Mesenchymal stem cell (in vitro differentiated cells and primary cell): ENCODE measurements around the gene ALPG.
A peak's percentile ranks its signal among the peaks of the same experiment; 100 is the strongest.

ENCODE experiments used
- DNase-seq: peaks from one replicate; pipeline ENCODE4 v3.0.0-alpha.2; 2013
- H2AFZ ChIP-seq: one replicate; pipeline ENCODE4 v1.6.1; 2013; ENCODE audit warnings: low read depth, mild to moderate bottlenecking, control low read depth, inconsistent platforms, low read length, moderate library complexity
- H2AK5ac ChIP-seq: 2 replicates; pipeline ENCODE4 v1.6.1; 2013; ENCODE audit warnings: low read length, moderate library complexity, mild to moderate bottlenecking, inconsistent platforms; ENCODE audit not compliant: severe bottlenecking
- H2BK120ac ChIP-seq: one replicate; pipeline ENCODE4 v1.6.1; 2013; ENCODE audit warnings: low read depth, mild to moderate bottlenecking, inconsistent platforms, low read length, moderate library complexity
- H2BK12ac ChIP-seq, 2 experiments: one replicate each; pipeline ENCODE4 v1.6.1; 2013; ENCODE audit warnings: inconsistent platforms in 2 of 2, low read length in 2 of 2, mild to moderate bottlenecking in 2 of 2, moderate library complexity in 2 of 2, control low read depth in 1 of 2
- H2BK15ac ChIP-seq: one replicate; pipeline ENCODE4 v1.6.1; 2013; ENCODE audit warnings: mild to moderate bottlenecking, low read depth, inconsistent platforms; ENCODE audit not compliant: poor library complexity, severe bottlenecking
- H2BK5ac ChIP-seq: 2 replicates; pipeline ENCODE4 v1.6.1; 2013; ENCODE audit warnings: low read depth, mild to moderate bottlenecking, low read length, control low read depth, inconsistent platforms; ENCODE audit not compliant: poor library complexity, severe bottlenecking
- H3K14ac ChIP-seq, 2 experiments: one replicate each; pipeline ENCODE4 v1.6.1; 2013; ENCODE audit warnings: inconsistent platforms in 2 of 2, low read length in 2 of 2, control low read depth in 1 of 2, mild to moderate bottlenecking in 1 of 2, moderate library complexity in 1 of 2
- H3K18ac ChIP-seq, 2 experiments: one replicate each; pipeline ENCODE4 v1.6.1; 2013; ENCODE audit warnings: inconsistent platforms in 2 of 2, low read length in 2 of 2, control low read depth in 1 of 2, low read depth in 1 of 2, mild to moderate bottlenecking in 1 of 2
- H3K23ac ChIP-seq, 2 experiments: one replicate each; pipeline ENCODE4 v1.6.1; 2013; ENCODE audit warnings: inconsistent platforms in 2 of 2, low read length in 2 of 2, mild to moderate bottlenecking in 2 of 2, moderate library complexity in 2 of 2, control low read depth in 1 of 2
- H3K27ac ChIP-seq: 2 replicates; pipeline ENCODE4 v1.5.1; 2013; ENCODE audit warnings: mild to moderate bottlenecking, moderate library complexity, low read length, control low read depth, inconsistent platforms; ENCODE audit not compliant: poor library complexity, severe bottlenecking
- H3K27me3 ChIP-seq, 2 experiments: 2 replicates each; pipeline versions ENCODE4 v1.6.1 to v1.7.0; 2013; ENCODE audit warnings: low read length in 2 of 2, mild to moderate bottlenecking in 2 of 2, moderate library complexity in 2 of 2, control low read depth in 1 of 2, inconsistent platforms in 1 of 2; ENCODE audit not compliant: control insufficient read depth in 1 of 2, insufficient read depth in 1 of 2
- H3K36me3 ChIP-seq, 2 experiments: 2 replicates each; pipeline versions ENCODE4 v1.6.1 to v1.7.0; 2013; ENCODE audit warnings: low read length in 2 of 2, control low read depth in 1 of 2, inconsistent platforms in 1 of 2, low read depth in 1 of 2, mild to moderate bottlenecking in 1 of 2; ENCODE audit not compliant: insufficient read depth in 2 of 2, control insufficient read depth in 1 of 2
- H3K4ac ChIP-seq, 2 experiments: one replicate each; pipeline ENCODE4 v1.6.1; 2013; ENCODE audit warnings: inconsistent platforms in 2 of 2, low read length in 2 of 2, mild to moderate bottlenecking in 2 of 2, moderate library complexity in 2 of 2, control low read depth in 1 of 2, low read depth in 1 of 2
- H3K4me1 ChIP-seq: 2 replicates; pipeline ENCODE4 v1.6.1; 2013; ENCODE audit warnings: low read depth, low read length, control low read depth; ENCODE audit not compliant: control insufficient read depth, insufficient read depth
- H3K4me2 ChIP-seq: 2 replicates; pipeline ENCODE4 v1.6.1; 2013; ENCODE audit warnings: low read length, mild to moderate bottlenecking, inconsistent platforms; ENCODE audit not compliant: poor library complexity, severe bottlenecking
- H3K4me3 ChIP-seq, 2 experiments: 2 replicates each; pipeline versions ENCODE4 v1.5.1 to v1.7.0; 2013; ENCODE audit warnings: low read length in 2 of 2, mild to moderate bottlenecking in 2 of 2, control low read depth in 1 of 2, low read depth in 1 of 2; ENCODE audit not compliant: insufficient read depth in 1 of 2
- H3K79me1 ChIP-seq: replicated peaks from 2 replicates; pipeline ENCODE4 v1.6.1; 2013; ENCODE audit warnings: mild to moderate bottlenecking, control low read depth, low read length, inconsistent platforms; ENCODE audit not compliant: poor library complexity, severe bottlenecking
- H3K9ac ChIP-seq: 2 replicates; pipeline ENCODE4 v1.7.0; 2013; ENCODE audit warnings: mild to moderate bottlenecking, low read length, moderate library complexity
- H3K9me3 ChIP-seq: 2 replicates; pipeline ENCODE4 v1.7.0; 2013; ENCODE audit warnings: mild to moderate bottlenecking, low read length; ENCODE audit not compliant: control insufficient read depth
- H4K8ac ChIP-seq: one replicate; pipeline ENCODE4 v1.6.1; 2013; ENCODE audit warnings: inconsistent platforms, mild to moderate bottlenecking, low read length, moderate library complexity
- H4K91ac ChIP-seq: one replicate; pipeline ENCODE4 v1.6.1; 2013; ENCODE audit warnings: mild to moderate bottlenecking, low read length, inconsistent platforms
- WGBS: methylation state at CpG from one replicate; pipeline ENCODE4 v1.1.7; 2013; ENCODE audit warnings: mixed read lengths; 5-methylcytosine and 5-hydroxymethylcytosine counted together

The ALPG gene

DNA sequence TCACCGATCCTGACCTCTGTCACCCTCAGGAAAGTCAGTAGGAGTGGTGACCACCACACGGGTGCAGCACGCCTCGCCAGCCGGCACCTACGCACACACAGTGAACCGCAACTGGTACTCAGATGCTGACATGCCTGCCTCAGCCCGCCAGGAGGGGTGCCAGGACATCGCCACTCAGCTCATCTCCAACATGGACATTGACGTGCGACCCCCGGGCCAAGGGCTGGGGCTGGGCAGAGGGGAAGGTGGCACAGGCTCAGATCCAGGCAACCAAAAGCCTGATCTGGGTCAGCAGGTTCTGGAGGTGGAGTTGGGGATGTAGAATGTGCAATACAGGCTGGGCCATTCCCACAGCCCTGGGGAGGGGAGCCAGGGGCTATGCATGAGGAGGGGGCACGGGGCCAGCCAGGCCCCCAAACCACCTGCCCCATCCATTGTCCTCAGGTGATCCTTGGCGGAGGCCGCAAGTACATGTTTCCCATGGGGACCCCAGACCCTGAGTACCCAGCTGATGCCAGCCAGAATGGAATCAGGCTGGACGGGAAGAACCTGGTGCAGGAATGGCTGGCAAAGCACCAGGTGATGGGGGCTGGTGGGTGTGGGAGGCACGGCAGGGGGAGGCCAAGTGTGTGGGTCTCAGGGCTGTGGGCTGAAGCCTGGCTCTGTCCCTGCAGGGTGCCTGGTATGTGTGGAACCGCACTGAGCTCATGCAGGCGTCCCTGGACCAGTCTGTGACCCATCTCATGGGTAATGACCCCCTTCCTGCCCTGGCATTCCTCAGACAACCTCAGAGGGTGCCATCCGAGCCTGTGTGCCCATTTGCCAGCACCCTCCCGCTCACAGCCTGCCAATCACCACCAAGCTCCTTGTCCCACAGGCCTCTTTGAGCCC is 50.7 kb downstream of the ALPG start:
- Histone ChIP-seq H2AK5ac (no peak overlapping the region), H2BK5ac (no peak overlapping the region), H2BK15ac (no peak overlapping the region), H3K9me3 (no peaks in the 10 kb centered on the region), H3K9ac (no peak overlapping the region), H2BK12ac (no peak overlapping the region), H2AFZ (no peak overlapping the region), H3K4me3 (peak overlapping the region in 1 of 2 experiments; percentile 4), H3K18ac (no peak overlapping the region), H4K8ac (no peak overlapping the region), H3K27me3 (peaks cover 45 to 74% of the 10 kb centered on the region in 2 experiments), H3K36me3 (no peaks in the 10 kb centered on the region), H3K79me1 (no peaks in the 10 kb centered on the region), H3K14ac (peak overlapping the region in 1 of 2 experiments; percentile 23), H3K4me1 (peaks cover 11% of the 10 kb centered on the region), H2BK120ac (no peak overlapping the region), H3K23ac (no peak overlapping the region), H4K91ac (no peak overlapping the region), H3K4ac (no peak overlapping the region), H3K27ac (no peak overlapping the region), H3K4me2 (no peak overlapping the region)
- DNase-seq: no peak
- 88% methylated on average over 20 of the region's 21 CpGs for WGBS

DNA sequence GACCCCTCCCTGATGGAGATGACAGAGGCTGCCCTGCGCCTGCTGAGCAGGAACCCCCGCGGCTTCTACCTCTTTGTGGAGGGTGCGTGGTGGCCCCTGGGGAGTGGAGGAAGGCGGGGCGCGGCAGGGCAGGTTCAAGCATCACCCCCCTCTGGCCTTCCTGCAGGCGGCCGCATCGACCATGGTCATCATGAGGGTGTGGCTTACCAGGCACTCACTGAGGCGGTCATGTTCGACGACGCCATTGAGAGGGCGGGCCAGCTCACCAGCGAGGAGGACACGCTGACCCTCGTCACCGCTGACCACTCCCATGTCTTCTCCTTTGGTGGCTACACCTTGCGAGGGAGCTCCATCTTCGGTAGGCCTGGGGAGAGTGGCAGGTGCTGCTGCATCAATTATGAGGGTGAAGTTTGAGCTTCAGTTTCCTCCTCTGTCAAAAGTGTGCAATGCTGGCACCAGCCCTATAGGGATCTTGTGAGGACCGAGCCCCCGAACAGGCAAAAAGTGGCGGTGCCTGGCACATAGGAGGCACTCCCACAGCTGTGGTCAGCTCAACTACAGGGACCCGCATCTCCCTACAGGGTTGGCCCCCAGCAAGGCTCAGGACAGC is 51.5 kb downstream of the ALPG start:
- no peak overlapping the region for H3K23ac ChIP-seq
- no peak overlapping the region for H2BK5ac ChIP-seq
- no peak overlapping the region for H3K9ac ChIP-seq
- H3K4ac ChIP-seq: no peak overlapping the region
- H3K18ac ChIP-seq: no peak overlapping the region
- H3K14ac ChIP-seq: no peak overlapping the region
- no peak overlapping the region for H2BK12ac ChIP-seq
- H2AK5ac ChIP-seq: no peak overlapping the region
- H3K4me2 ChIP-seq: no peak overlapping the region
- H3K27me3 ChIP-seq: peaks cover 48 to 78% of the 10 kb centered on the region in 2 experiments
- H3K27ac ChIP-seq: no peak overlapping the region
- no peak overlapping the region for H2BK15ac ChIP-seq
- no peak overlapping the region for H2AFZ ChIP-seq
- peaks cover 11% of the 10 kb centered on the region for H3K4me1 ChIP-seq
- no peaks in the 10 kb centered on the region for H3K79me1 ChIP-seq
- no peaks in the 10 kb centered on the region for H3K9me3 ChIP-seq
- no peak overlapping the region for H2BK120ac ChIP-seq
- no peak overlapping the region for H4K91ac ChIP-seq
- no peak overlapping the region for H3K4me3 ChIP-seq
- 94% methylated on average over 25 of the region's 25 CpGs for WGBS
- H4K8ac ChIP-seq: no peak overlapping the region
- no peaks in the 10 kb centered on the region for H3K36me3 ChIP-seq
- DNase-seq: no peak

DNA sequence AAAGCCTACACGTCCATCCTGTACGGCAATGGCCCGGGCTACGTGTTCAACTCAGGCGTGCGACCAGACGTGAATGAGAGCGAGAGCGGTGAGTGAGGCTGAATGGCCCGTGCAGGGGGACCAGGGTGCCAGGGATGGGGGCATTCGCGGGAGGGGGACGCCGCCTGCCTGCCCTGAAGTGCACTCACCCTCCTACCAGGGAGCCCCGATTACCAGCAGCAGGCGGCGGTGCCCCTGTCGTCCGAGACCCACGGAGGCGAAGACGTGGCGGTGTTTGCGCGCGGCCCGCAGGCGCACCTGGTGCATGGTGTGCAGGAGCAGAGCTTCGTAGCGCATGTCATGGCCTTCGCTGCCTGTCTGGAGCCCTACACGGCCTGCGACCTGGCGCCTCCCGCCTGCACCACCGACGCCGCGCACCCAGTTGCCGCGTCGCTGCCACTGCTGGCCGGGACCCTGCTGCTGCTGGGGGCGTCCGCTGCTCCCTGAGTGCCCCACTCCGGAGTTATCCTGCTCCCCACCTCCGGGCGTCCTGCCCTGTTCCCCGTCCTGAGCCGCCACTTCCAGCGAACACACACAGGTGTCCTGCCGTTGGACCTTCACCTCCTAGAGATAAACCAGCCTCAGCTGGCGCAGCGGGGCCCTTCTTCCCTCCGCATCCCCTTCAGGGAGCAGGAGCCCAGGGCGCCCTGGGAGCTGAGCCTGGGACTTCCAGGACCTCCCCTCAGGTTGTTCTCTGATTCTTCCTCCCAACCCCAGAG is 52.2 kb downstream of the ALPG start:
- Histone ChIP-seq H3K4me1 (peaks cover 11% of the 10 kb centered on the region), H4K8ac (no peak overlapping the region), H2BK120ac (no peak overlapping the region), H3K9ac (no peak overlapping the region), H3K27me3 (peaks cover 49 to 78% of the 10 kb centered on the region in 2 experiments), H3K36me3 (no peaks in the 10 kb centered on the region), H3K18ac (no peak overlapping the region), H2BK15ac (no peak overlapping the region), H2BK5ac (no peak overlapping the region), H3K27ac (no peak overlapping the region), H3K79me1 (no peaks in the 10 kb centered on the region), H2AK5ac (no peak overlapping the region), H3K14ac (no peak overlapping the region), H3K4me3 (no peak overlapping the region), H3K4ac (no peak overlapping the region), H4K91ac (no peak overlapping the region), H2AFZ (no peak overlapping the region), H3K9me3 (no peaks in the 10 kb centered on the region), H3K23ac (no peak overlapping the region), H3K4me2 (no peak overlapping the region), H2BK12ac (no peak overlapping the region)
- DNase-seq: no peak
- WGBS: 92% methylated on average over 56 of the region's 56 CpGs
